GM03348 (cell line): Measurements from ENCODE around the gene RABGGTA.

Experiments used
- DNase-seq: peaks from one replicate; pipeline ENCODE4 v3.0.0; 2012; ENCODE audit warnings: low spot score

The RABGGTA gene

DNA sequence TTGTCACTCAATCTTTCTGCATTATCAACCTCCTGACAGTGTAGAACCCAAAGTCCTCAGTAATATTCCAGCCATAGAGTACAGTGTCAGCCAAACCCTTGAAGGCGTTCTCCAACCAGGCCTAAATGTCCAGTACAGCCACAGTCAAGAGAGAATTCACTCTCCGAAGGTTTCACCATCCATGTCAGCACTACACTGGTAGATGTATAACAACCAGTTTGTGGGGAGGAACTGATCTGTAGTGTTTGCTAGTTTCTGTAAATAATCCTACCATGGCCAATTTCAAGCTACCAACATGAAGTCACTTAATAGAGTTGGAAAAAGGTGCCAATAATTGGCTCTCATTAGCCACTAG, 55.1 kb downstream of the RABGGTA start:
- DNase-seq: no peak
